SU-DHL-6 (cell line): ENCODE data around the gene FAM124B.

Experiments used
- H2AFZ ChIP-seq: fragments of 200-600 bp; sonication (generic); 2 replicates; pipeline ENCODE4 v1.6.1; 2014; ENCODE audit warnings: low read depth, mild to moderate bottlenecking, moderate library complexity, mixed read lengths, antibody characterized with exemption, low read length; ENCODE audit not compliant: severe bottlenecking
- H3F3A ChIP-seq: fragments of 200-600 bp; shearing (Covaris generic); 2 replicates; pipeline ENCODE4 v1.6.0; 2016; ENCODE audit warnings: antibody characterized with exemption, mild to moderate bottlenecking; ENCODE audit not compliant: insufficient read depth
- H3K27ac ChIP-seq: fragments of 200-600 bp; sonication (generic); 2 replicates; pipeline ENCODE4 v1.5.1; 2016; ENCODE audit warnings: low read depth, mild to moderate bottlenecking, low read length, moderate library complexity, mixed read lengths
- H3K27me3 ChIP-seq: fragments of 200-600 bp; sonication (generic), shearing (Covaris generic); 2 replicates; pipeline ENCODE4 v1.6.0; 2014; ENCODE audit warnings: mild to moderate bottlenecking, low read length
- H3K36me3 ChIP-seq: fragments of 200-600 bp; sonication (generic); 2 replicates; pipeline ENCODE4 v1.6.1; 2014; ENCODE audit warnings: mild to moderate bottlenecking, low read length, mixed read lengths
- H3K4me2 ChIP-seq: fragments of 300-600, 200-600 bp; shearing (Covaris generic), sonication (generic); 2 replicates; pipeline ENCODE4 v1.6.0; 2014; ENCODE audit warnings: low read length, low read depth, mild to moderate bottlenecking; ENCODE audit not compliant: poor library complexity, severe bottlenecking
- H3K4me3 ChIP-seq: fragments of 200-600 bp; sonication (generic); 2 replicates; pipeline ENCODE4 v1.5.1; 2014; ENCODE audit warnings: antibody characterized with exemption, low read length, mild to moderate bottlenecking, mixed read lengths; ENCODE audit not compliant: insufficient read depth, poor library complexity, severe bottlenecking
- H3K79me2 ChIP-seq: fragments of 200-600 bp; sonication (generic); 2 replicates; pipeline ENCODE4 v1.6.1; 2014; ENCODE audit warnings: mild to moderate bottlenecking, low read length, moderate library complexity; ENCODE audit not compliant: insufficient read depth
- H3K9ac ChIP-seq: fragments of 200-600 bp; sonication (generic); 2 replicates; pipeline ENCODE4 v1.7.0; 2014; ENCODE audit warnings: mild to moderate bottlenecking, low read length
- H3K9me2 ChIP-seq: fragments of 200-600 bp; sonication (generic); replicated peaks from 2 replicates; pipeline ENCODE4 v1.6.1; 2014; ENCODE audit warnings: low read length; ENCODE audit not compliant: insufficient read depth
- H3K9me3 ChIP-seq: fragments of 200-600 bp; sonication (generic); 2 replicates; pipeline ENCODE4 v1.6.1; 2014; ENCODE audit warnings: low read length, mixed read lengths; ENCODE audit not compliant: insufficient read depth
- H4K20me1 ChIP-seq: fragments of 200-600 bp; sonication (generic); 2 replicates; pipeline ENCODE4 v1.6.1; 2014; ENCODE audit warnings: low read depth, mild to moderate bottlenecking, antibody characterized with exemption, low read length, moderate library complexity, mixed read lengths
- EZH2phosphoT487 ChIP-seq: fragments of 200-600 bp; sonication (generic), shearing (Covaris generic); conservative IDR thresholded peaks from 2 replicates; pipeline ENCODE4 v1.6.1; 2018; ENCODE audit warnings: mild to moderate bottlenecking, antibody characterized with exemption, low read length, moderate library complexity, mixed read lengths
- TF ChIP-seq, protein P1 (sequence below): fragments of 200-600 bp; sonication (generic); IDR thresholded peaks from one replicate; pipeline ENCODE4 v1.5.1; 2017; ENCODE audit warnings: antibody characterized with exemption, mild to moderate bottlenecking, low read length, moderate library complexity; ENCODE audit not compliant: insufficient read depth, poor library complexity, severe bottlenecking

The FAM124B gene

GRCh38 chr2:224343226-224343625 is 58.7 kb downstream of the FAM124B start:
- H3K9me3 ChIP-seq, result no peaks in the 10 kb centered on the region
- no peak overlapping the region for H3K9ac ChIP-seq
- H2AFZ ChIP-seq, result no peak overlapping the region
- H4K20me1 ChIP-seq, result no peaks in the 10 kb centered on the region
- H3K79me2 ChIP-seq, result no peaks in the 10 kb centered on the region
- no peaks in the 10 kb centered on the region for H3K27me3 ChIP-seq
- H3K27ac ChIP-seq, result no peak overlapping the region
- H3K4me3 ChIP-seq, result no peak overlapping the region
- no peak overlapping the region for H3K4me2 ChIP-seq
- H3K36me3 ChIP-seq, result no peaks in the 10 kb centered on the region
- H3F3A ChIP-seq, result no peaks in the 10 kb centered on the region
- no peak for TF ChIP-seq EZH2phosphoT487
- TF ChIP-seq, protein P1, sequence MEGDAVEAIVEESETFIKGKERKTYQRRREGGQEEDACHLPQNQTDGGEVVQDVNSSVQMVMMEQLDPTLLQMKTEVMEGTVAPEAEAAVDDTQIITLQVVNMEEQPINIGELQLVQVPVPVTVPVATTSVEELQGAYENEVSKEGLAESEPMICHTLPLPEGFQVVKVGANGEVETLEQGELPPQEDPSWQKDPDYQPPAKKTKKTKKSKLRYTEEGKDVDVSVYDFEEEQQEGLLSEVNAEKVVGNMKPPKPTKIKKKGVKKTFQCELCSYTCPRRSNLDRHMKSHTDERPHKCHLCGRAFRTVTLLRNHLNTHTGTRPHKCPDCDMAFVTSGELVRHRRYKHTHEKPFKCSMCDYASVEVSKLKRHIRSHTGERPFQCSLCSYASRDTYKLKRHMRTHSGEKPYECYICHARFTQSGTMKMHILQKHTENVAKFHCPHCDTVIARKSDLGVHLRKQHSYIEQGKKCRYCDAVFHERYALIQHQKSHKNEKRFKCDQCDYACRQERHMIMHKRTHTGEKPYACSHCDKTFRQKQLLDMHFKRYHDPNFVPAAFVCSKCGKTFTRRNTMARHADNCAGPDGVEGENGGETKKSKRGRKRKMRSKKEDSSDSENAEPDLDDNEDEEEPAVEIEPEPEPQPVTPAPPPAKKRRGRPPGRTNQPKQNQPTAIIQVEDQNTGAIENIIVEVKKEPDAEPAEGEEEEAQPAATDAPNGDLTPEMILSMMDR, result no peak
- H3K9me2 ChIP-seq, result no peaks in the 10 kb centered on the region

- H3K79me2 ChIP-seq, result no peaks in the 10 kb centered on the region
- H3K27ac ChIP-seq, result no peak overlapping the region
- H3K4me2 ChIP-seq, result no peak overlapping the region
- no peak overlapping the region for H2AFZ ChIP-seq
- H3K9me2 ChIP-seq, result no peaks in the 10 kb centered on the region
- H3K27me3 ChIP-seq, result no peaks in the 10 kb centered on the region
- no peaks in the 10 kb centered on the region for H3K36me3 ChIP-seq
- no peak for TF ChIP-seq EZH2phosphoT487
- TF ChIP-seq, protein P1, result no peak
- no peak overlapping the region for H3K9ac ChIP-seq
- no peaks in the 10 kb centered on the region for H3F3A ChIP-seq
- no peak overlapping the region for H3K4me3 ChIP-seq
- no peaks in the 10 kb centered on the region for H4K20me1 ChIP-seq
- H3K9me3 ChIP-seq, result no peaks in the 10 kb centered on the region
These were observed 65.9 kb downstream of the FAM124B start for GRCh38 chr2:224335991-224336390.

GRCh38 chr2:224334726-224335125 is 67.2 kb downstream of the FAM124B start:
- Histone ChIP-seq H3K27me3 (no peaks in the 10 kb centered on the region), H3K4me3 (no peak overlapping the region), H4K20me1 (no peaks in the 10 kb centered on the region), H3K27ac (no peak overlapping the region), H3F3A (no peaks in the 10 kb centered on the region), H3K36me3 (no peaks in the 10 kb centered on the region), H2AFZ (no peak overlapping the region), H3K9ac (no peak overlapping the region), H3K79me2 (no peaks in the 10 kb centered on the region), H3K9me2 (no peaks in the 10 kb centered on the region), H3K9me3 (no peaks in the 10 kb centered on the region), H3K4me2 (no peak overlapping the region)
- TF ChIP-seq, protein P1, result no peak
- no peak for TF ChIP-seq EZH2phosphoT487
